ENCODE data around the gene IKZF2.

DNA sequence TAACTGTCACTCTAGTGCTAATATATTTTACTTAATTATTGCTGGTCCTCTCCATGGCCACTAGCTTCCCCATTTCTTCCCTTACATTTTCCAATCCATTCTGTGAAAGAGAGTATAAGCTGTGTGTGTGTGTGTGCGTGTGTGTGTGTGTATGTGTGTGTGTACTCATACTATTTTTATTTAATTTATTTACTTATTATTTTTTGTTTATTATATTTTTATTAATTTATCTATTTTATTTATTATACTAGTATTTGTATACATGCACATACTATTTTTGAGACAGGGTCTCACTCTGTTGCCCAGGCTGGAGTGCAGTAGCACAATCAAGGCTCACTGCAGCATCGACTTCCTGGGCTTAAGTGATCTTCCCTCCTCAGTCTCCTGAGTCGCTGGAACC is 59.6 kb downstream of the IKZF2 start:
- TF ChIP-seq TAF1 (IDR thresholded peaks at IDR 0.05; ENCODE audit: borderline replicate concordance, low read depth, low read length) (no peak), POLR2A (IDR thresholded peaks at IDR 0.05; ENCODE audit: low read depth, low read length) (no peak)
